SU-DHL-6 (cell line): ENCODE measurements around the gene FRMPD1.

ENCODE experiments used
- EZH2phosphoT487 ChIP-seq: fragments of 200-600 bp; sonication (generic), shearing (Covaris generic); conservative IDR thresholded peaks from 2 replicates; pipeline ENCODE4 v1.6.1; 2018; ENCODE audit warnings: mild to moderate bottlenecking, antibody characterized with exemption, low read length, moderate library complexity, mixed read lengths
- TF ChIP-seq, protein P1 (sequence below): fragments of 200-600 bp; sonication (generic); IDR thresholded peaks from one replicate; pipeline ENCODE4 v1.5.1; 2017; ENCODE audit warnings: antibody characterized with exemption, mild to moderate bottlenecking, low read length, moderate library complexity; ENCODE audit not compliant: insufficient read depth, poor library complexity, severe bottlenecking

DNA sequence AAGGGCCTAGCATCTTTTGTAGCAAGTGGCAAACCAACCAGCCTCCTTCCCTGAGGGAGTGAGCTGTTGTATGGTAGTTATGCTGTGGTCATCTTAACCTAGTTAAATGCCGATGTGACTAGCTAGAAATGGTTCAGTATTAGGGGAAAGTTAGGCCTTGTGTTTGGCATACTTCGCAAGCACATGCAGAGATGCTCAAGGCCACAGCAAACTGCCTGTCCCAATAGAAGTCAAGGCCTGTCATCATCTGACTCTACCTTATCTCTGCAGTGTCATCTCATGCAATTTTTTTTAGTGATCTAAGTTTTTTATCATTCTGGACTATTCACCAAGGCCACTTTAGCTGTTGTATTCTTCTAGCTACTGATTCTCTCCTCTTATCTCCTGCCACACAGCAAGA lies 139.3 kb downstream of the FRMPD1 start:
- TF ChIP-seq, protein P1, sequence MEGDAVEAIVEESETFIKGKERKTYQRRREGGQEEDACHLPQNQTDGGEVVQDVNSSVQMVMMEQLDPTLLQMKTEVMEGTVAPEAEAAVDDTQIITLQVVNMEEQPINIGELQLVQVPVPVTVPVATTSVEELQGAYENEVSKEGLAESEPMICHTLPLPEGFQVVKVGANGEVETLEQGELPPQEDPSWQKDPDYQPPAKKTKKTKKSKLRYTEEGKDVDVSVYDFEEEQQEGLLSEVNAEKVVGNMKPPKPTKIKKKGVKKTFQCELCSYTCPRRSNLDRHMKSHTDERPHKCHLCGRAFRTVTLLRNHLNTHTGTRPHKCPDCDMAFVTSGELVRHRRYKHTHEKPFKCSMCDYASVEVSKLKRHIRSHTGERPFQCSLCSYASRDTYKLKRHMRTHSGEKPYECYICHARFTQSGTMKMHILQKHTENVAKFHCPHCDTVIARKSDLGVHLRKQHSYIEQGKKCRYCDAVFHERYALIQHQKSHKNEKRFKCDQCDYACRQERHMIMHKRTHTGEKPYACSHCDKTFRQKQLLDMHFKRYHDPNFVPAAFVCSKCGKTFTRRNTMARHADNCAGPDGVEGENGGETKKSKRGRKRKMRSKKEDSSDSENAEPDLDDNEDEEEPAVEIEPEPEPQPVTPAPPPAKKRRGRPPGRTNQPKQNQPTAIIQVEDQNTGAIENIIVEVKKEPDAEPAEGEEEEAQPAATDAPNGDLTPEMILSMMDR = no peak
- TF ChIP-seq EZH2phosphoT487 = no peak
